ENCODE data around the gene SLC43A3.

The SLC43A3 gene

GRCh38 chr11:57463671-57464538 lies 37.0 kb upstream of the SLC43A3 start:
- TF ChIP-seq GATA3 (IDR thresholded peaks at IDR 0.05; ENCODE audit: low read depth, low read length), result no peak
- TF ChIP-seq GATA2 (IDR thresholded peaks at IDR 0.05; ENCODE audit: low read depth, low read length), result no peak

- TF ChIP-seq GATA3 (IDR thresholded peaks at IDR 0.05; ENCODE audit: low read depth, low read length), result no peak
- no peak for TF ChIP-seq GATA2 (IDR thresholded peaks at IDR 0.05; ENCODE audit: low read depth, low read length)
Measured at GRCh38 chr11:57462597-57462996, 35.7 kb upstream of the SLC43A3 start.

- TF ChIP-seq GATA3 (IDR thresholded peaks at IDR 0.05; ENCODE audit: low read depth, low read length), result no peak
- no peak for TF ChIP-seq GATA2 (IDR thresholded peaks at IDR 0.05; ENCODE audit: low read depth, low read length)
Measured at GRCh38 chr11:57461841-57462489, 35.0 kb upstream of the SLC43A3 start.

- peak; percentile 5; the same call in 1 of the 2 replicates for TF ChIP-seq GATA2 (IDR thresholded peaks at IDR 0.05; ENCODE audit: low read depth, low read length)
- no peak for TF ChIP-seq GATA3 (IDR thresholded peaks at IDR 0.05; ENCODE audit: low read depth, low read length)
Measured at GRCh38 chr11:57460758-57461749, 34.1 kb upstream of the SLC43A3 start.

- no peak for TF ChIP-seq GATA2 (IDR thresholded peaks at IDR 0.05; ENCODE audit: low read depth, low read length)
- TF ChIP-seq GATA3 (IDR thresholded peaks at IDR 0.05; ENCODE audit: low read depth, low read length), result no peak
Measured at GRCh38 chr11:57460022-57460757, 33.3 kb upstream of the SLC43A3 start, which contains the start of gene RTN4RL2. TSS of gene RTN4RL2 (plus strand) at chr11:57460528. CDS start at chr11:57460866, 338 bp downstream.

GRCh38 chr11:57459164-57460021 lies 32.5 kb upstream of the SLC43A3 start:
- peak; percentile 21; the same call in 1 of the 2 replicates for TF ChIP-seq GATA2 (IDR thresholded peaks at IDR 0.05; ENCODE audit: low read depth, low read length)
- TF ChIP-seq GATA3 (IDR thresholded peaks at IDR 0.05; ENCODE audit: low read depth, low read length), result no peak

- TF ChIP-seq GATA2 (IDR thresholded peaks at IDR 0.05; ENCODE audit: low read depth, low read length), result no peak
- no peak for TF ChIP-seq GATA3 (IDR thresholded peaks at IDR 0.05; ENCODE audit: low read depth, low read length)
Measured at GRCh38 chr11:57458410-57459163, 31.7 kb upstream of the SLC43A3 start.

- TF ChIP-seq GATA3 (IDR thresholded peaks at IDR 0.05; ENCODE audit: low read depth, low read length) (no peak), GATA2 (IDR thresholded peaks at IDR 0.05; ENCODE audit: low read depth, low read length) (no peak)
Measured at GRCh38 chr11:57458060-57458409, 31.1 kb upstream of the SLC43A3 start.

GRCh38 chr11:57457643-57458023 lies 30.7 kb upstream of the SLC43A3 start:
- no peak for TF ChIP-seq GATA2 (IDR thresholded peaks at IDR 0.05; ENCODE audit: low read depth, low read length)
- no peak for TF ChIP-seq GATA3 (IDR thresholded peaks at IDR 0.05; ENCODE audit: low read depth, low read length)

GRCh38 chr11:57456960-57457642 lies 30.2 kb upstream of the SLC43A3 start:
- no peak for TF ChIP-seq GATA3 (IDR thresholded peaks at IDR 0.05; ENCODE audit: low read depth, low read length)

- TF ChIP-seq GATA3 (IDR thresholded peaks at IDR 0.05; ENCODE audit: low read depth, low read length) (no peak), GATA2 (IDR thresholded peaks at IDR 0.05; ENCODE audit: low read depth, low read length) (no peak)
Measured at GRCh38 chr11:57453543-57454177, 26.7 kb upstream of the SLC43A3 start.
